ENCODE results near the gene TPM2. TPM values are rescaled to one million over a fixed set of nuclear protein-coding genes. Genes with fewer than 3 reads are reported as not detected.

The TPM2 gene
- polyA plus RNA-seq, 1 of the 3 experiments (the other 2 are of a cell fraction) = 620 TPM

DNA sequence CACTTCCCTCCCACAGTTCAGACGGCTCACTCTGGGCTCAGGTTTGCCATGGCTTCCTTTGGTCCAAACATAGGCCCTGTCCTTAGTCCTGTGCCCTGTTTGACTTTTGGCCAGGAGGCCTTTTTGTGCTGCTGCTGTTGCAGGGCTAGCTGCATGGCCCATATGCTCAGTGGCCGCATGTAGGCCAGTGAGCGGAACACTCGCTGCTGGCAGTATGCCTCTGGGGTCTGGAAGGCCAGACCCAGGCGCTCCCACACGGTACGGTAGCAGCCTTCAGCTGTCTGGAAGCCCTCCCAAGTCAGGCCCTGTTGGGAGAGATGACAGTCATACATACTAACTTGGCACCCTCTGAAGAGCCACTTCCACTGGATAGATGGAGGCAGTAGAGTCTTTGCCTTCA lies 47.4 kb upstream of the TPM2 start:
- Histone ChIP-seq H4K20me1 (ENCODE audit: insufficient read depth) (peaks cover 3% of the 10 kb centered on the region; the same call in 1 of the 2 replicates), H3K4me3 (ENCODE audit: low read depth in 2 of 2, low read length in 1 of 2) (no peak overlapping the region), H3K79me2 (ENCODE audit: insufficient read depth) (peaks cover 35% of the 10 kb centered on the region), H3K36me3 (replicated peaks in 1 of 2; ENCODE audit: control insufficient read depth in 1 of 2, insufficient read depth in 2 of 2, low read length in 1 of 2) (peaks cover 57 to 69% of the 10 kb centered on the region in 2 experiments), H2AFZ (ENCODE audit: low read depth) (no peak overlapping the region), H3F3A (replicated peaks; ENCODE audit: insufficient read depth) (peaks cover 55% of the 10 kb centered on the region), H3K4me2 (no peak overlapping the region), H3K9me2 (no peaks in the 10 kb centered on the region), H3K27ac (ENCODE audit: low read depth in 2 of 2, low read length in 1 of 2) (peak overlapping the region in 1 of 2 experiments; percentile 10; a peak in 1 of 4 replicates), H3K9me3 (no peaks in the 10 kb centered on the region), H3K4me1 (ENCODE audit: control insufficient read depth in 1 of 2, insufficient read depth in 2 of 2, low read depth in 1 of 2, low read length in 1 of 2) (peaks cover 11 to 13% of the 10 kb centered on the region in 2 experiments; a peak in 3 of 4 replicates), H3K27me3 (ENCODE audit: insufficient read depth) (no peaks in the 10 kb centered on the region), H3K9ac (no peak overlapping the region)
- TF ChIP-seq RFX5 (IDR thresholded peaks at IDR 0.05; ENCODE audit: low read length) = no peak
- TF ChIP-seq RXRA (IDR thresholded peaks at IDR 0.05; ENCODE audit: borderline replicate concordance, low read depth) = no peak
- TF ChIP-seq SMC3 (IDR thresholded peaks at IDR 0.05; ENCODE audit: low read depth, low read length) = no peak
- TF ChIP-seq, protein P1, sequence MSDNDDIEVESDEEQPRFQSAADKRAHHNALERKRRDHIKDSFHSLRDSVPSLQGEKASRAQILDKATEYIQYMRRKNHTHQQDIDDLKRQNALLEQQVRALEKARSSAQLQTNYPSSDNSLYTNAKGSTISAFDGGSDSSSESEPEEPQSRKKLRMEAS (IDR thresholded peaks at IDR 0.05; ENCODE audit: low read depth) = no peak
- no peak for TF ChIP-seq NRF1 (IDR thresholded peaks at IDR 0.05; ENCODE audit: low read depth, low read length)
- TF ChIP-seq EP300 (IDR thresholded peaks at IDR 0.05; ENCODE audit: borderline replicate concordance in 1 of 2, low read depth in 1 of 2, low read length in 1 of 2) = no peak
- no peak for TF ChIP-seq CHD2 (IDR thresholded peaks at IDR 0.05; ENCODE audit: low read length, partially characterized antibody)
- TF ChIP-seq TCF12 (IDR thresholded peaks at IDR 0.05) = no peak
- TF ChIP-seq, protein P2, sequence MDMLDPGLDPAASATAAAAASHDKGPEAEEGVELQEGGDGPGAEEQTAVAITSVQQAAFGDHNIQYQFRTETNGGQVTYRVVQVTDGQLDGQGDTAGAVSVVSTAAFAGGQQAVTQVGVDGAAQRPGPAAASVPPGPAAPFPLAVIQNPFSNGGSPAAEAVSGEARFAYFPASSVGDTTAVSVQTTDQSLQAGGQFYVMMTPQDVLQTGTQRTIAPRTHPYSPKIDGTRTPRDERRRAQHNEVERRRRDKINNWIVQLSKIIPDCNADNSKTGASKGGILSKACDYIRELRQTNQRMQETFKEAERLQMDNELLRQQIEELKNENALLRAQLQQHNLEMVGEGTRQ (IDR thresholded peaks at IDR 0.05; ENCODE audit: borderline replicate concordance, low read depth, low read length) = no peak
- no peak for TF ChIP-seq MXI1 (IDR thresholded peaks at IDR 0.05; ENCODE audit: low read depth, low read length)
- TF ChIP-seq, protein P3, sequence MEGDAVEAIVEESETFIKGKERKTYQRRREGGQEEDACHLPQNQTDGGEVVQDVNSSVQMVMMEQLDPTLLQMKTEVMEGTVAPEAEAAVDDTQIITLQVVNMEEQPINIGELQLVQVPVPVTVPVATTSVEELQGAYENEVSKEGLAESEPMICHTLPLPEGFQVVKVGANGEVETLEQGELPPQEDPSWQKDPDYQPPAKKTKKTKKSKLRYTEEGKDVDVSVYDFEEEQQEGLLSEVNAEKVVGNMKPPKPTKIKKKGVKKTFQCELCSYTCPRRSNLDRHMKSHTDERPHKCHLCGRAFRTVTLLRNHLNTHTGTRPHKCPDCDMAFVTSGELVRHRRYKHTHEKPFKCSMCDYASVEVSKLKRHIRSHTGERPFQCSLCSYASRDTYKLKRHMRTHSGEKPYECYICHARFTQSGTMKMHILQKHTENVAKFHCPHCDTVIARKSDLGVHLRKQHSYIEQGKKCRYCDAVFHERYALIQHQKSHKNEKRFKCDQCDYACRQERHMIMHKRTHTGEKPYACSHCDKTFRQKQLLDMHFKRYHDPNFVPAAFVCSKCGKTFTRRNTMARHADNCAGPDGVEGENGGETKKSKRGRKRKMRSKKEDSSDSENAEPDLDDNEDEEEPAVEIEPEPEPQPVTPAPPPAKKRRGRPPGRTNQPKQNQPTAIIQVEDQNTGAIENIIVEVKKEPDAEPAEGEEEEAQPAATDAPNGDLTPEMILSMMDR (IDR thresholded peaks at IDR 0.05) = no peak
- no peak for TF ChIP-seq FOSL2 (IDR thresholded peaks at IDR 0.05; ENCODE audit: borderline replicate concordance, low read depth)
- TF ChIP-seq, protein P4, sequence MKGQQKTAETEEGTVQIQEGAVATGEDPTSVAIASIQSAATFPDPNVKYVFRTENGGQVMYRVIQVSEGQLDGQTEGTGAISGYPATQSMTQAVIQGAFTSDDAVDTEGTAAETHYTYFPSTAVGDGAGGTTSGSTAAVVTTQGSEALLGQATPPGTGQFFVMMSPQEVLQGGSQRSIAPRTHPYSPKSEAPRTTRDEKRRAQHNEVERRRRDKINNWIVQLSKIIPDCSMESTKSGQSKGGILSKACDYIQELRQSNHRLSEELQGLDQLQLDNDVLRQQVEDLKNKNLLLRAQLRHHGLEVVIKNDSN (IDR thresholded peaks at IDR 0.05; ENCODE audit: borderline replicate concordance, low read depth) = no peak
- TF ChIP-seq NFIC (IDR thresholded peaks at IDR 0.05; ENCODE audit: borderline replicate concordance) = no peak
- WGBS (ENCODE audit: low lambda C conversion rate) = 93% methylated on average over 3 of the region's 7 CpGs
- ChIA-PET CTCF (interaction anchor here (1.0 to 6.5 kb wide), 6 partner anchors 10 to 79 kb away, joined by 3 to 88 read pairs (median 7); partner anchors contain the start of genes CCDC107, GBA2, RGP1 and RMRP), POLR2A (interaction anchor here (0.9 to 1.1 kb wide), 2 partner anchors 12 to 20 kb away, joined by 3 to 5 read pairs; partner anchors contain the start of genes GBA2 and RGP1)
- DNase-seq = no peak

All from SK-N-SH (cell line).